Astrocyte (in vitro differentiated cells and primary cell): ENCODE measurements around the gene IL36A. TPM values are rescaled to one million over a fixed set of nuclear protein-coding genes. Genes with fewer than 3 reads are reported as not detected.

ENCODE experiments used
- DNase-seq: peaks from one replicate; pipeline ENCODE4 v3.0.0-alpha.2; 2010; ENCODE audit warnings: low read depth
- FAIRE-seq: peaks from 2 replicates; lab custom pipeline; 2011; peaks lifted over from hg19 to GRCh38; lab: Jason Lieb, UNC
- H2AFZ ChIP-seq: 2 replicates; pipeline ENCODE4 v1.6.0; 2012; ENCODE audit warnings: low read depth, low read length, inconsistent platforms
- H3K27ac ChIP-seq: 2 replicates; pipeline ENCODE4 v1.5.1; 2011; ENCODE audit warnings: low read depth, low read length, inconsistent platforms
- H3K27me3 ChIP-seq: 2 replicates; pipeline ENCODE4 v1.6.0; 2011; ENCODE audit warnings: low read length, inconsistent platforms; ENCODE audit not compliant: insufficient read depth
- H3K36me3 ChIP-seq: 2 replicates; pipeline ENCODE4 v1.5.1; 2011; ENCODE audit warnings: low read length, inconsistent platforms; ENCODE audit not compliant: insufficient read depth
- H3K4me1 ChIP-seq: 2 replicates; pipeline ENCODE4 v1.5.1; 2011; ENCODE audit warnings: low read length, inconsistent platforms; ENCODE audit not compliant: insufficient read depth
- H3K4me2 ChIP-seq: 2 replicates; pipeline ENCODE4 v1.6.0; 2012; ENCODE audit warnings: low read length, inconsistent platforms
- H3K4me3 ChIP-seq: 2 replicates; pipeline ENCODE4 v1.5.1; 2011; ENCODE audit warnings: low read depth, mild to moderate bottlenecking, low read length, inconsistent platforms; ENCODE audit not compliant: insufficient read depth
- H3K79me2 ChIP-seq: 2 replicates; pipeline ENCODE4 v1.6.0; 2012; ENCODE audit warnings: mild to moderate bottlenecking, low read length, inconsistent platforms; ENCODE audit not compliant: insufficient read depth
- H3K9ac ChIP-seq: 2 replicates; pipeline ENCODE4 v1.6.0; 2012; ENCODE audit warnings: mild to moderate bottlenecking, low read length, inconsistent platforms
- H3K9me3 ChIP-seq: 2 replicates; pipeline ENCODE4 v1.5.1; 2012; ENCODE audit warnings: low read depth, mild to moderate bottlenecking, low read length, inconsistent platforms; ENCODE audit not compliant: insufficient read depth
- H4K20me1 ChIP-seq: 2 replicates; pipeline ENCODE4 v1.6.0; 2012; ENCODE audit warnings: low read length, inconsistent platforms; ENCODE audit not compliant: insufficient read depth
- H3K27ac Mint-ChIP-seq: one replicate; pipeline ENCODE4 v1.8.0; 2021; ENCODE audit warnings: mild to moderate bottlenecking, mixed read lengths; ENCODE audit not compliant: unreplicated experiment
- H3K27me3 Mint-ChIP-seq: one replicate; pipeline ENCODE4 v1.8.0; 2021; ENCODE audit warnings: low read depth, mixed read lengths; ENCODE audit not compliant: unreplicated experiment
- H3K36me3 Mint-ChIP-seq: one replicate; pipeline ENCODE4 v1.8.0; 2021; ENCODE audit warnings: low read depth, mixed read lengths; ENCODE audit not compliant: unreplicated experiment
- H3K4me1 Mint-ChIP-seq: one replicate; pipeline ENCODE4 v1.8.0; 2021; ENCODE audit warnings: low read depth, mixed read lengths; ENCODE audit not compliant: unreplicated experiment
- H3K4me3 Mint-ChIP-seq: one replicate; pipeline ENCODE4 v1.8.0; 2021; ENCODE audit warnings: mild to moderate bottlenecking, moderate library complexity, mixed read lengths; ENCODE audit not compliant: unreplicated experiment
- H3K9me3 Mint-ChIP-seq: one replicate; pipeline ENCODE4 v1.8.0; 2021; ENCODE audit warnings: mild to moderate bottlenecking, mixed read lengths; ENCODE audit not compliant: unreplicated experiment
- CTCF ChIP-seq: IDR thresholded peaks from 2 replicates; pipeline ENCODE4 v1.5.1; 2011; ENCODE audit warnings: low read depth, mild to moderate bottlenecking, inconsistent platforms, low read length, moderate library complexity; ENCODE audit not compliant: insufficient read depth
- EZH2 ChIP-seq: IDR thresholded peaks from 2 replicates; pipeline ENCODE4 v1.6.1; 2012; ENCODE audit warnings: mild to moderate bottlenecking, low read length, inconsistent platforms; ENCODE audit not compliant: insufficient read depth
- total RNA-seq: library from RNA; stranded (reverse); gene quantifications from 2 replicates; pipeline ENCODE4 v1.2.1, GENCODE V29; 2021

IL36A gene
- total RNA-seq, 1 donor from 2014 or later, result not detected

- H3K9me3 ChIP-seq, result no peaks in the 10 kb centered on the region
- H3K27me3 ChIP-seq, result peaks cover 56% of the 10 kb centered on the region
- DNase-seq, result no peak
- H3K4me3 ChIP-seq, result no peak overlapping the region
- Mint-ChIP-seq H3K4me3 (no peak overlapping the region), H3K4me1 (no peaks in the 10 kb centered on the region), H3K27me3 (peaks cover 37% of the 10 kb centered on the region), H3K27ac (no peak overlapping the region), H3K36me3 (no peaks in the 10 kb centered on the region), H3K9me3 (peaks cover 4% of the 10 kb centered on the region)
- no peak overlapping the region for H3K27ac ChIP-seq
- no peak overlapping the region for H3K9ac ChIP-seq
- H3K79me2 ChIP-seq, result no peaks in the 10 kb centered on the region
- H3K4me2 ChIP-seq, result no peak overlapping the region
- H3K36me3 ChIP-seq, result no peaks in the 10 kb centered on the region
- no peaks in the 10 kb centered on the region for H3K4me1 ChIP-seq
- TF ChIP-seq CTCF, result no peak
- TF ChIP-seq EZH2, result no peak
- no peaks in the 10 kb centered on the region for H4K20me1 ChIP-seq
- H2AFZ ChIP-seq, result no peak overlapping the region
- no peak for FAIRE-seq
These were observed 22.4 kb downstream of the IL36A start for GRCh38 chr2:113027691-113028090.

GRCh38 chr2:113028112-113028511, 22.9 kb downstream of the IL36A start:
- TF ChIP-seq CTCF (no peak), EZH2 (no peak)
- Histone ChIP-seq H3K36me3 (no peaks in the 10 kb centered on the region), H3K4me1 (no peaks in the 10 kb centered on the region), H4K20me1 (no peaks in the 10 kb centered on the region), H2AFZ (no peak overlapping the region), H3K79me2 (no peaks in the 10 kb centered on the region), H3K9me3 (no peaks in the 10 kb centered on the region), H3K4me2 (no peak overlapping the region), H3K27ac (no peak overlapping the region), H3K4me3 (no peak overlapping the region), H3K9ac (no peak overlapping the region), H3K27me3 (peaks cover 55% of the 10 kb centered on the region)
- no peak for DNase-seq
- no peak overlapping the region for H3K27ac Mint-ChIP-seq
- no peak for FAIRE-seq
- H3K36me3 Mint-ChIP-seq, result no peaks in the 10 kb centered on the region
- no peak overlapping the region for H3K4me3 Mint-ChIP-seq
- H3K27me3 Mint-ChIP-seq, result peaks cover 37% of the 10 kb centered on the region
- no peaks in the 10 kb centered on the region for H3K4me1 Mint-ChIP-seq
- peaks cover 4% of the 10 kb centered on the region for H3K9me3 Mint-ChIP-seq

GRCh38 chr2:113032737-113033136, 27.5 kb downstream of the IL36A start:
- H3K9me3 Mint-ChIP-seq, result peaks cover 4% of the 10 kb centered on the region
- H3K36me3 ChIP-seq, result no peaks in the 10 kb centered on the region
- TF ChIP-seq EZH2 (no peak), CTCF (no peak)
- H3K4me3 ChIP-seq, result no peak overlapping the region
- H3K27ac Mint-ChIP-seq, result no peak overlapping the region
- H3K9me3 ChIP-seq, result no peaks in the 10 kb centered on the region
- H3K4me2 ChIP-seq, result no peak overlapping the region
- H3K27me3 Mint-ChIP-seq, result peaks cover 33% of the 10 kb centered on the region
- no peak overlapping the region for H2AFZ ChIP-seq
- no peaks in the 10 kb centered on the region for H3K4me1 Mint-ChIP-seq
- peaks cover 36% of the 10 kb centered on the region for H3K27me3 ChIP-seq
- H3K4me1 ChIP-seq, result no peaks in the 10 kb centered on the region
- no peaks in the 10 kb centered on the region for H4K20me1 ChIP-seq
- H3K36me3 Mint-ChIP-seq, result no peaks in the 10 kb centered on the region
- no peak overlapping the region for H3K9ac ChIP-seq
- no peaks in the 10 kb centered on the region for H3K79me2 ChIP-seq
- H3K4me3 Mint-ChIP-seq, result no peak overlapping the region
- FAIRE-seq, result no peak
- H3K27ac ChIP-seq, result no peak overlapping the region
- DNase-seq, result no peak
